HEK293 (cell line): ENCODE data around the gene WRAP73.
A peak's percentile ranks its signal among the peaks of the same experiment; 100 is the strongest.

Source experiments
- CTCF ChIA-PET: fragments of 350-600 bp; formaldehyde crosslinking; extraction: SDS; loops from one replicate; lab custom pipeline; 2021; ENCODE audit warnings: antibody characterized with exemption; lab: Yijun Ruan, JAX
- POLR2A ChIA-PET: fragments of 300-600 bp; formaldehyde crosslinking; extraction: SDS; loops from one replicate; lab custom pipeline; 2020; ENCODE audit warnings: antibody characterized with exemption, inconsistent platforms; lab: Yijun Ruan, JAX
- H3K27ac ChIP-seq: fragments of 200-500 bp; sonication (Bioruptor generic); 2 replicates; pipeline ENCODE4 v1.5.1; 2014; ENCODE audit warnings: low read depth, low read length, control low read depth, inconsistent platforms; ENCODE audit errors: extremely low read depth
- H3K36me3 ChIP-seq, 2 experiments: fragments of 200-500 bp in 1 of 2; sonication (Bioruptor generic) in 1 of 2; 1 replicate in 1 of 2; 2 replicates in 1 of 2; pipeline ENCODE4 v1.5.1; 2014 to 2017; ENCODE audit warnings: inconsistent platforms in 2 of 2, low read length in 2 of 2; ENCODE audit not compliant: control insufficient read depth in 2 of 2, insufficient read depth in 1 of 2
- H3K4me1 ChIP-seq: fragments of 200-500 bp; sonication (Bioruptor generic); 2 replicates; pipeline ENCODE4 v1.5.1; 2014; ENCODE audit warnings: mild to moderate bottlenecking, low read length, inconsistent platforms; ENCODE audit not compliant: control insufficient read depth, insufficient read depth
- H3K4me3 ChIP-seq: 2 replicates; pipeline ENCODE4 v1.5.1; 2011; ENCODE audit warnings: low read depth, mild to moderate bottlenecking, control low read depth, low read length, moderate library complexity
- H3K9me3 ChIP-seq: fragments of 200-500 bp; sonication (Bioruptor generic); 2 replicates; pipeline ENCODE4 v1.5.1; 2014; ENCODE audit warnings: low read depth, low read length, inconsistent platforms; ENCODE audit not compliant: control insufficient read depth, insufficient read depth
- GLIS2 ChIP-seq: fragments of 450-650 bp; formaldehyde crosslinking; IDR thresholded peaks from 2 replicates; pipeline ENCODE4 v1.5.1; 2016; ENCODE audit warnings: missing biosample characterization, missing genetic modification characterization
- HOXC10 ChIP-seq: sonication (generic); formaldehyde crosslinking; IDR thresholded peaks from 2 replicates; pipeline ENCODE4 v1.8.1; 2023; ENCODE audit warnings: mild to moderate bottlenecking, missing genetic modification reagents
- IKZF3 ChIP-seq: fragments of 450-650 bp; IDR thresholded peaks from 2 replicates; pipeline ENCODE4 v1.5.0; 2018; ENCODE audit warnings: missing biosample characterization, mild to moderate bottlenecking, missing genetic modification characterization, moderate library complexity
- KLF1 ChIP-seq: fragments of 450-650 bp; formaldehyde crosslinking; IDR thresholded peaks from 2 replicates; pipeline ENCODE4 v1.5.1; 2016; ENCODE audit warnings: missing biosample characterization, missing genetic modification characterization
- KLF10 ChIP-seq: fragments of 450-650 bp; IDR thresholded peaks from 2 replicates; pipeline ENCODE4 v1.5.1; 2018; ENCODE audit warnings: missing biosample characterization, mild to moderate bottlenecking, missing genetic modification characterization
- KLF8 ChIP-seq: fragments of 450-650 bp; formaldehyde crosslinking; IDR thresholded peaks from 2 replicates; pipeline ENCODE4 v1.5.1; 2016; ENCODE audit warnings: missing biosample characterization, missing genetic modification characterization
- ZNF121 ChIP-seq: fragments of 450-650 bp; formaldehyde crosslinking; IDR thresholded peaks from 2 replicates; pipeline ENCODE4 v1.5.1; 2016; ENCODE audit warnings: missing biosample characterization, missing genetic modification characterization
- ZNF23 ChIP-seq: fragments of 450-650 bp; formaldehyde crosslinking; IDR thresholded peaks from 2 replicates; pipeline ENCODE4 v1.5.1; 2016; ENCODE audit warnings: missing biosample characterization, missing genetic modification characterization, borderline replicate concordance
- ZNF302 ChIP-seq: fragments of 450-650 bp; formaldehyde crosslinking; IDR thresholded peaks from 2 replicates; pipeline ENCODE4 v1.5.1; 2016; ENCODE audit warnings: missing biosample characterization, missing genetic modification characterization, low read depth
- ZNF660 ChIP-seq: fragments of 450-650 bp; IDR thresholded peaks from 2 replicates; pipeline ENCODE4 v1.5.1; 2018; ENCODE audit warnings: missing biosample characterization, mild to moderate bottlenecking, missing genetic modification characterization
- TF ChIP-seq, protein P1 (sequence below): fragments of 450-650 bp; formaldehyde crosslinking; IDR thresholded peaks from 2 replicates; pipeline ENCODE4 v1.5.1; 2017; ENCODE audit warnings: missing biosample characterization, mild to moderate bottlenecking, missing genetic modification characterization, moderate library complexity
- TF ChIP-seq, protein P2 (sequence below): fragments of 450-650 bp; formaldehyde crosslinking; optimal IDR thresholded peaks from 2 replicates; pipeline ENCODE3; 2016; ENCODE audit warnings: missing biosample characterization, mild to moderate bottlenecking, missing genetic modification characterization
- TF ChIP-seq, protein P3 (sequence below): sonication (generic); formaldehyde crosslinking; IDR thresholded peaks from 2 replicates; pipeline ENCODE4 v1.8.1; 2022; ENCODE audit warnings: mild to moderate bottlenecking, moderate library complexity, missing genetic modification reagents
- TF ChIP-seq, protein P4 (sequence below): fragments of 450-650 bp; formaldehyde crosslinking; IDR thresholded peaks from 2 replicates; pipeline ENCODE4 v1.5.1; 2016; ENCODE audit warnings: missing biosample characterization, missing genetic modification characterization
- TF ChIP-seq, protein P5 (sequence below): fragments of 450-650 bp; formaldehyde crosslinking; IDR thresholded peaks from 2 replicates; pipeline ENCODE4 v1.5.1; 2016; ENCODE audit warnings: missing biosample characterization, missing genetic modification characterization
- TF ChIP-seq, protein P6 (sequence below): fragments of 450-650 bp; formaldehyde crosslinking; IDR thresholded peaks from 2 replicates; pipeline ENCODE4 v1.5.1; 2016; ENCODE audit warnings: missing biosample characterization, missing genetic modification characterization
- TF ChIP-seq, protein P7 (sequence below): fragments of 450-650 bp; formaldehyde crosslinking; IDR thresholded peaks from 2 replicates; pipeline ENCODE4 v1.5.1; 2016; ENCODE audit warnings: missing biosample characterization, missing genetic modification characterization

WRAP73 gene

DNA sequence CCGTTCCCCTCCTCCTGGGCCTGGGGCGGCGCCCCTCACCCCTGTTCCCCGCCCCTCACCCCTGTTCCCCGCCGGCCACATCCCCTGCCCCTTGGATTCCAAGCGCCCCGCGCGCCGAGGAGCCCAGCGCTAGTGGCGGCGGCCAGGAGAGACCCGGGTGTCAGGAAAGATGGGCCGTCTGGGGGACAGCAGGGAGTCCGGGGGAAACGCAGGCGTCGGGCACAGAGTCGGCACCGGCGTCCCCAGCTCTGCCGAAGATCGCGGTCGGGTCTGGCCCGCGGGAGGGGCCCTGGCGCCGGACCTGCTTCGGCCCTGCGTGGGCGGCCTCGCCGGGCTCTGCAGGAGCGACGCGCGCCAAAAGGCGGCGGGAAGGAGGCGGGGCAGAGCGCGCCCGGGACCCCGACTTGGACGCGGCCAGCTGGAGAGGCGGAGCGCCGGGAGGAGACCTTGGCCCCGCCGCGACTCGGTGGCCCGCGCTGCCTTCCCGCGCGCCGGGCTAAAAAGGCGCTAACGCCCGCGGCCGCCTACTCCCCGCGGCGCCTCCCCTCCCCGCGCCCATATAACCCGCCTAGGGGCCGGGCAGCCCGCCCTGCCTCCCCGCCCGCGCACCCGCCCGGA lies 2.1 kb upstream of the WRAP73 start, which contains the start of gene TP73 (continued):
- TF ChIP-seq, protein P1, sequence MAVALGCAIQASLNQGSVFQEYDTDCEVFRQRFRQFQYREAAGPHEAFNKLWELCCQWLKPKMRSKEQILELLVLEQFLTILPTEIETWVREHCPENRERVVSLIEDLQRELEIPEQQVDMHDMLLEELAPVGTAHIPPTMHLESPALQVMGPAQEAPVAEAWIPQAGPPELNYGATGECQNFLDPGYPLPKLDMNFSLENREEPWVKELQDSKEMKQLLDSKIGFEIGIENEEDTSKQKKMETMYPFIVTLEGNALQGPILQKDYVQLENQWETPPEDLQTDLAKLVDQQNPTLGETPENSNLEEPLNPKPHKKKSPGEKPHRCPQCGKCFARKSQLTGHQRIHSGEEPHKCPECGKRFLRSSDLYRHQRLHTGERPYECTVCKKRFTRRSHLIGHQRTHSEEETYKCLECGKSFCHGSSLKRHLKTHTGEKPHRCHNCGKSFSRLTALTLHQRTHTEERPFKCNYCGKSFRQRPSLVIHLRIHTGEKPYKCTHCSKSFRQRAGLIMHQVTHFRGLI (tag by site-specific recombination): peak; percentile 25; the same call in 1 of the 2 replicates
- TF ChIP-seq, protein P2, sequence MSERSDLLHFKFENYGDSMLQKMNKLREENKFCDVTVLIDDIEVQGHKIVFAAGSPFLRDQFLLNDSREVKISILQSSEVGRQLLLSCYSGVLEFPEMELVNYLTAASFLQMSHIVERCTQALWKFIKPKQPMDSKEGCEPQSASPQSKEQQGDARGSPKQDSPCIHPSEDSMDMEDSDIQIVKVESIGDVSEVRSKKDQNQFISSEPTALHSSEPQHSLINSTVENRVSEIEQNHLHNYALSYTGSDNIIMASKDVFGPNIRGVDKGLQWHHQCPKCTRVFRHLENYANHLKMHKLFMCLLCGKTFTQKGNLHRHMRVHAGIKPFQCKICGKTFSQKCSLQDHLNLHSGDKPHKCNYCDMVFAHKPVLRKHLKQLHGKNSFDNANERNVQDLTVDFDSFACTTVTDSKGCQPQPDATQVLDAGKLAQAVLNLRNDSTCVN: peak; percentile 47
- TF ChIP-seq IKZF3 (peak; percentile 27; the same call in 1 of the 2 replicates), ZNF660 (tag by site-specific recombination) (peak; percentile 67; the same call in 1 of the 2 replicates), HOXC10 (CRISPR knock-in tag) (peak; percentile 98), ZNF121 (peak; percentile 94), ZNF302 (tag by site-specific recombination) (no peak), KLF10 (tag by site-specific recombination) (peak; percentile 71)
- TF ChIP-seq, protein P3, sequence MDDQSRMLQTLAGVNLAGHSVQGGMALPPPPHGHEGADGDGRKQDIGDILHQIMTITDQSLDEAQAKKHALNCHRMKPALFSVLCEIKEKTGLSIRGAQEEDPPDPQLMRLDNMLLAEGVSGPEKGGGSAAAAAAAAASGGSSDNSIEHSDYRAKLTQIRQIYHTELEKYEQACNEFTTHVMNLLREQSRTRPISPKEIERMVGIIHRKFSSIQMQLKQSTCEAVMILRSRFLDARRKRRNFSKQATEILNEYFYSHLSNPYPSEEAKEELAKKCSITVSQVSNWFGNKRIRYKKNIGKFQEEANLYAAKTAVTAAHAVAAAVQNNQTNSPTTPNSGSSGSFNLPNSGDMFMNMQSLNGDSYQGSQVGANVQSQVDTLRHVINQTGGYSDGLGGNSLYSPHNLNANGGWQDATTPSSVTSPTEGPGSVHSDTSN (CRISPR knock-in tag): peak; percentile 94
- TF ChIP-seq, protein P4, sequence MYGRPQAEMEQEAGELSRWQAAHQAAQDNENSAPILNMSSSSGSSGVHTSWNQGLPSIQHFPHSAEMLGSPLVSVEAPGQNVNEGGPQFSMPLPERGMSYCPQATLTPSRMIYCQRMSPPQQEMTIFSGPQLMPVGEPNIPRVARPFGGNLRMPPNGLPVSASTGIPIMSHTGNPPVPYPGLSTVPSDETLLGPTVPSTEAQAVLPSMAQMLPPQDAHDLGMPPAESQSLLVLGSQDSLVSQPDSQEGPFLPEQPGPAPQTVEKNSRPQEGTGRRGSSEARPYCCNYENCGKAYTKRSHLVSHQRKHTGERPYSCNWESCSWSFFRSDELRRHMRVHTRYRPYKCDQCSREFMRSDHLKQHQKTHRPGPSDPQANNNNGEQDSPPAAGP: 0 out of 2 replicates have a peak, but pooled peaks have one; percentile 44
- TF ChIP-seq, protein P5, sequence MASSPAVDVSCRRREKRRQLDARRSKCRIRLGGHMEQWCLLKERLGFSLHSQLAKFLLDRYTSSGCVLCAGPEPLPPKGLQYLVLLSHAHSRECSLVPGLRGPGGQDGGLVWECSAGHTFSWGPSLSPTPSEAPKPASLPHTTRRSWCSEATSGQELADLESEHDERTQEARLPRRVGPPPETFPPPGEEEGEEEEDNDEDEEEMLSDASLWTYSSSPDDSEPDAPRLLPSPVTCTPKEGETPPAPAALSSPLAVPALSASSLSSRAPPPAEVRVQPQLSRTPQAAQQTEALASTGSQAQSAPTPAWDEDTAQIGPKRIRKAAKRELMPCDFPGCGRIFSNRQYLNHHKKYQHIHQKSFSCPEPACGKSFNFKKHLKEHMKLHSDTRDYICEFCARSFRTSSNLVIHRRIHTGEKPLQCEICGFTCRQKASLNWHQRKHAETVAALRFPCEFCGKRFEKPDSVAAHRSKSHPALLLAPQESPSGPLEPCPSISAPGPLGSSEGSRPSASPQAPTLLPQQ: peak; percentile 11; the same call in 1 of the 2 replicates
- TF ChIP-seq, protein P6, sequence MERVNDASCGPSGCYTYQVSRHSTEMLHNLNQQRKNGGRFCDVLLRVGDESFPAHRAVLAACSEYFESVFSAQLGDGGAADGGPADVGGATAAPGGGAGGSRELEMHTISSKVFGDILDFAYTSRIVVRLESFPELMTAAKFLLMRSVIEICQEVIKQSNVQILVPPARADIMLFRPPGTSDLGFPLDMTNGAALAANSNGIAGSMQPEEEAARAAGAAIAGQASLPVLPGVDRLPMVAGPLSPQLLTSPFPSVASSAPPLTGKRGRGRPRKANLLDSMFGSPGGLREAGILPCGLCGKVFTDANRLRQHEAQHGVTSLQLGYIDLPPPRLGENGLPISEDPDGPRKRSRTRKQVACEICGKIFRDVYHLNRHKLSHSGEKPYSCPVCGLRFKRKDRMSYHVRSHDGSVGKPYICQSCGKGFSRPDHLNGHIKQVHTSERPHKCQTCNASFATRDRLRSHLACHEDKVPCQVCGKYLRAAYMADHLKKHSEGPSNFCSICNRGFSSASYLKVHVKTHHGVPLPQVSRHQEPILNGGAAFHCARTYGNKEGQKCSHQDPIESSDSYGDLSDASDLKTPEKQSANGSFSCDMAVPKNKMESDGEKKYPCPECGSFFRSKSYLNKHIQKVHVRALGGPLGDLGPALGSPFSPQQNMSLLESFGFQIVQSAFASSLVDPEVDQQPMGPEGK (tag by site-specific recombination): peak; percentile 66; the same call in 1 of the 2 replicates
- TF ChIP-seq, protein P7, sequence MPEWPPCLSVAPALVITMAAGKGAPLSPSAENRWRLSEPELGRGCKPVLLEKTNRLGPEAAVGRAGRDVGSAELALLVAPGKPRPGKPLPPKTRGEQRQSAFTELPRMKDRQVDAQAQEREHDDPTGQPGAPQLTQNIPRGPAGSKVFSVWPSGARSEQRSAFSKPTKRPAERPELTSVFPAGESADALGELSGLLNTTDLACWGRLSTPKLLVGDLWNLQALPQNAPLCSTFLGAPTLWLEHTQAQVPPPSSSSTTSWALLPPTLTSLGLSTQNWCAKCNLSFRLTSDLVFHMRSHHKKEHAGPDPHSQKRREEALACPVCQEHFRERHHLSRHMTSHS (tag by site-specific recombination): no peak

DNA sequence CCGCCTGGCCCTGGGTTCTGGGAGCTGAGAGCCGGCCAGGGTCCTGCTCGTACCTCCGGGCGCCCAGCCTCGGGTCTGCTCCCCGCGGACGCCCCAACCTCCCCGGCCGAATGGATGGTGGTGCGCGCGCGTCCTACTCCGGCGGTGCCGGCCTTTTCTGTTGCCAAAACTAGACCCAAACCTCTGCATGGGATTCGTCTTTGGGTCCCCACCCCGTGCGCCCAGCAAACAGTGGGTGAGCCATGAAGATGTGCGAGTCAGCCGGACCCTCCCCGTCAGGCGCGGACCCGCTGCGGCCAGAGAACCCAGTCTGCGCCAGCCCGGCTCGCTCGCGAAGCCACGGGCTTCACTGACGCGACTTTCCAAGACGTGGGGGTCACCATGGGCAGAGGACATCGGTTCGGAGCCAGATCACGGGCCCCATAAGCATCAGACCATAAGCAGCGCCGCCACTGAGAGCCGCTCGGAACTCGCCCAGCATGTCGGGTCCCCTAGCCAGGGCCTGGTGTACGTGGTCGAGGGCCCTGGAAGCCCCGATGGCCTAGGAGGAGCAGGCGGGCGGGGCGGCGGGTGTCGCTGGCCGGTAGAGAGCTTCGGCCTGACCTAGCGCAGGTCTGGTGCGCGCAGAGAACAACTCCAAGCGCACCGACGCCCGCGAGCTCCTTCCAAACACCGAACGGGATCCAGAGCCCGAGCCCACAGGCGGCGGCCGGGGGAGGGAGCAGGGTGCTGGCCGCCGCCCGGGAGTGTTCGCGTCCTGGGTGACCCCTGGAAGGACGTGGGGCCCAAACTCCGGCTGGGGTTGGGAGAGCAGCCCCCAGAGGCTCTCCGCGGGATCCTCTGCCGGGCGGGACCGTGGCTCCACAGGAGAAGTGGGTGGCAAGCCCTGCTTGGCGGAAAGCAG lies 1.4 kb upstream of the WRAP73 start:
- Histone ChIP-seq H3K36me3 (peaks cover 0 to 23% of the 10 kb centered on the region in 2 experiments; a peak in 1 of 3 replicates), H3K9me3 (no peaks in the 10 kb centered on the region), H3K4me3 (peak overlapping the region; percentile 68; the same call in 1 of the 2 replicates), H3K4me1 (no peaks in the 10 kb centered on the region), H3K27ac (peak overlapping the region; percentile 76; the same call in 1 of the 2 replicates)
- CTCF ChIA-PET: interaction anchor here (1.2 kb wide), 1 partner anchor 31 kb away, joined by 4 read pairs; no protein-coding TSS in a partner anchor
- POLR2A ChIA-PET: no interaction called here
- TF ChIP-seq KLF1 (tag by site-specific recombination) (peak; percentile 87), GLIS2 (tag by site-specific recombination) (no peak), KLF8 (tag by site-specific recombination) (peak; percentile 39; the same call in 1 of the 2 replicates), ZNF23 (no peak)
